Activated CD4-positive, alpha-beta T cell treated with anti-CD3 and anti-CD28 coated beads, Interleukin-2, Interleukin-4, amounts not matched to agents 100 ng/mL and 50 ng/mL, durations not matched to agents 16 hours and 8 hours (primary cell): ENCODE results near the gene ZNF213.
A peak's percentile ranks its signal among the peaks of the same experiment; 100 is the strongest.
"Not testable (repeated sequence)": the region's sequence is repeated elsewhere in the genome, so short reads cannot be mapped to it uniquely, and the experiment has no call there.

Source experiments
- DNase-seq: peaks from one replicate; pipeline ENCODE4 v3.0.0-alpha.2; 2020; ENCODE audit warnings: low spot score

ZNF213 gene

DNA sequence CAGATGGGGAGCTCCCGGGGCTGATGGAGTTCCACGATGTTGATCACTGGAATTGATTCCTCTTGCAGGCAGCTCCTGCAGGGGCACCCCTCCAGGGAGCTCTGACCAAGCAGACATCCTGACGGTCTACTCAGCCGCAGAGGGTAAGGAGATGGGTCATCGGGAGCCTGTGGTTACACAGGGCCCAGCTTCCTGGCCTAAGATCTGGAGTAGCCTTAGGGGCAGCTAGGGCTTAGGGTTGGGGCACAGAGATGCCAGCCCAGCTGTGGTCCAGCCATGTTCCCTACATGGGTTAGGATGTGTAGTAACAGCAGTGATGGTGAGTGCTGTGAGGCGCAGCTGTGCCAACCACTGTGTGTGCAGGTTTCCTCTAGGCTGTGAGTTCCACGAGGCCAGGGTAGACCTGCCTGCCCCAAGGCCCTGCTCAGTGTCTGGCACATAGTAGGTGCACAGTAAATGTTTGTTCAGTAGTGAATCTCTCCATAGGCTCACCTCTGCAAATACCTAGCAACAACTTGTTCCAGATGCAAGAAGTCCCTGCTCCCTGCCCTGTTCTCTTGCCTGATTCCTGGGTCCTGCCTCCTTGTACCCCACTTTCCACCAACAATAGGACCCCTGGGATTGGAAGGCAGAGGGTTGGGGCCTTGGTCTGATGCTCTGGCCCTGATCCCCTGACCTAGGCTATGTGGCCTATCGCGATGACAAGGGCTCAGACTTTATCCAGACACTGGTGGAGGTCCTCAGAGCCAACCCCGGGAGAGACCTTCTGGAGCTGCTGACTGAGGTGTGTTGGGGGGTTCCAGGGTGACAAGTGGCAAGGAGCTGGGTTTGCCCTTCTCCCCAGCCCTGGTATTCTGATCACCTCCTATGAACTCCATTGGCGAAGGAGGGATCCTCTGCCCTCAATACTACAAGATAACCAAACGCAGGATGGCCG is 13.7 kb downstream of the ZNF213 start:
- DNase-seq: no peak

DNA sequence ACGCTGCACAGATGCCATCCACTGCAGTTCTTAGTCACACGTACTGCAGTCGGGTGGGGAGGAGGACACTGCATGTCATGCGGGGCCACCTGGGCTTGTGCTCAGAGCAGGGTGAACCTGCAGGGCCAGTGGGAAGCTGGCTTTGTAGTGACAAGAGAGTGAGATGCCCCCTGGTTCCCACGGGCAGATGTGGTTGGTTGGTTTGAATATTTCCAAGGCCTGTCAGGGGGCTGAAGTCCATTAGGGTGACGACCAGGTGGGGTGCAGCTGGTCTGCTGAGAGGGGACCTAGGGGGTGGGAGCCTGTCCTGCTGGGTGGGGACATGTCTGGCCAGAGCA is 14.3 kb downstream of the ZNF213 start:
- DNase-seq: no peak

DNA sequence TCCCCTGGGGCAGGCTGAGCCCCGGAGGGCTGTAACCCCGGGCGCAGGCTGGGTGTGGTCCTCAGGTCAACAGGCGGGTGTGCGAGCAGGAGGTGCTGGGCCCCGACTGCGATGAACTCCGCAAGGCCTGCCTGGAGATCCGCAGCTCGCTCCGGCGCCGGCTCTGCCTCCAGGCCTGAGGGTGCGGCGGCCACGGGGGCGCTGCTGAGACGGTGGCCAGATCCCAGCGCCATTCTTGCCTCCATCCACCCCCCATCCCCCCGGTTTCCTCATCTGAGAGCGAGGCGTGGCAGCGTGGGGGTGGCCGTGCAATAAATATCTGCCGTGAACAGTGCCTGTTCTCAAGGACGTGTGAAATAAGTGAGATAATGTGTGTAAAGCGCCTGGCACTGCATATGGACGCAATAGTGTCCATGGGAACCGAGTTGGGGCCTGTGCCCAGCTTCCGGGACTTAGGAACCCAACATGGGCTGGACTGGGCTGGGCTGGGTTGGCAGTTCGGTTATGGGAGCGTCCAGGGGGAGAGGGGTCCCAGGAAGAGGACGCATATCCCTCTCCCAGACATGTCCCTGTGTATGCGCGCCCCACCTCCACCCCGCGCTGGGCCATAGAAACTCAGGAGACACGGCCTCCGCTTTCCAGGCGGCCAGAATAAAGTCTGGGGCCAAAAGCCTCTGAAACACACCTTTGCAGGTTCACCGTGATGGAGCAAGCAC is 15.0 kb downstream of the ZNF213 start:
- DNase-seq: peak; percentile 54

DNA sequence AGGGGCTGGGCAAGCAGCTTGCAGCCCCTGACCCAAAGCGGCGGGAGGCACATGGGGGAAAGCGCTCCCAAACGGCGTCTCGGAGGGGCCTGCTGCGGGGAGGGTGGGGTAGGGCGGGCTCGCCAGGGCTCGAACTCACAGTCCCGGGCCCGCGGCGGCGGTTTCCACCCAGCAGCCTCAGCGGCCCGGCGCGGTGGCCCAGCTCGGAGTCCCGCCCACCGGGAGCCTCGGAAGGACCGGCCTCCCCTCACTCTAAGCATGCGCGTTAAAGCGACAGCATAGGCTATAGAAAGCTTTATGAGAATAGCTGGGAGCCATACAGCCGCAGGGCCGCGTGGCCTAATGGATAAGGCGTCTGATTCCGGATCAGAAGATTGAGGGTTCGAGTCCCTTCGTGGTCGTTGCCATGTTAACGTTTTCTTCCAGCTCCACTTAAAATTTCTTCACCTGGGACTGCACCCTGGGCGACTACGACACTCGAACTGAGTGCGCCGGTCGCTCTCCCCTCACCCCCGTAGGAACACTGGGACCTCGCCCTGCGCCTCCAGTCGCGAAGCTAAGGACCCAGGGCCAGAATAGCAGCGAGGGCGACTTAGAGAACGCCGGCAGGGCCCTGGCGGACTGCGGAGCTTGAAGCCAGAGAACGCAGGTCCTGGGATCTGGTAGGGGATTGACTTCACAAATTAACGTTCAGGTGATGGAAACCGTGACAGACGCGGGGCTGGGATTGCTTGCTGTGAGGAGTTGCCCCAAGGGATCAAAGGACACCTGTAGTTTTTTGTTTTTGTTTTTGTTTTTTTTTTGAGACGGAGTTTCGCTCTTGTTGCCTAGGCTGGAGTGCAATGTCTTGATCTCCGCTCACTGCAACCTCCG is 15.8 kb downstream of the ZNF213 start:
- peak; percentile 99 for DNase-seq

DNA sequence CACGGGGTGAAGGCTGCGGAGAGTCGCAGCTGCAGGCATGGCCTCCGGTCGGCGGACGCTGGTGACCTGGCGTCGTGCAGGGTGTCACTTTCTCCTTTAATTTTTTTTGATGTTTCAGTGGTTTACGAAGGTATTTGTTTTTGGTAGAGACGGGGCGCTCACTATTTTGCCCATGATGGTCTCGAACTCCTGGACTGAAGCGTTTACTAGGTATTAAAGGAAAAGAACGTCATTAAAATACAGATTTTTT is 17.1 kb downstream of the ZNF213 start:
- peak; percentile 33 for DNase-seq

DNA sequence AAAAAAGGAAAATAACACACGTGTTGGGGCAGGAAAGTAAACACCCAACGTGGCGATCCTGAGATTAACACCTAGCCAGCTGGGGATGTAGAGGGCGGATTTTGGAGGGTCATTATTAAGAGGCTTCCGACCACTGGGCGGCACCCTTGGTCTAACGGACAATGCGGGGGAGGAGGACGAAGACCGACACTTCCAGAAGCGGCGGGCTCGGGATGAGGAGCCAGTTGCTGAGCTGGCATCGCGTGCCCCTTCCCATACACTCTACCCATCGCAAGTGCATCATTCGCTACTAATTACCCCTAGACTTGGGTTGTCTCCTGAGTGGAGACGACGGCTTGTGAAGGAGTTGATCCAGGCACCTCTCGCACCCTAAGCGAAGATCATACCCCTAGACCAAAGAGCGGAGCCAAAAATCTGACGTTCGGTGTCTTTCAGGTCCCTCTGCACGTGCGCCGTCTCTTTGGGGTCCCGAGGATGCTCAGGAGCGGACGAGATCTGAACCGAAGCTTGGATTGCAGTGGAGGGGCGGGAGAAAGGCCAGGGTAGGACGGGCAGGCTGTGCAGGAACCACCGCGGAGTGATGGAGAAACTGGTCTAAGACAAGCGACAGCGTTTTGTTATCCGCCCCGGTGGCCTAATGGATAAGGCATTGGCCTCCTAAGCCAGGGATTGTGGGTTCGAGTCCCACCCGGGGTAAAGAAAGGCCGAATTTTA is 17.6 kb downstream of the ZNF213 start:
- DNase-seq: peak; percentile 96

DNA sequence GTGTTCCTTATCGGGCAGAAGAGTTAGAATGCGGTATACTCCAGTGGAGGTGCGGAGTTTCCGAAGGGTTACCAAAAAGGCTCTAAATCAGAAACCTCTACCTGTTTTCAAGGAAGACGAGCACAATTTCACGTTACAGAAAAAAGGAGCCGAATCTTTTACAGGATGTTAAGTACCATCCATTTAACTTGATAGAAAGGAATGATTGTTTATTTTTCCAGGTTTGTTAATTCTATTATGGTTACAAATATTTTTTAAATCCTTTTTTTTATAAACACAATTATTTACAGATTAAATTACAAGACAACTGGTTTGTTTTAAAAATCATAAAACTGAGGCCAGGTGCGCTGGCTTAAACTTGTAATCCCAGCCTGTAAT is 18.2 kb downstream of the ZNF213 start:
- no peak for DNase-seq

DNA sequence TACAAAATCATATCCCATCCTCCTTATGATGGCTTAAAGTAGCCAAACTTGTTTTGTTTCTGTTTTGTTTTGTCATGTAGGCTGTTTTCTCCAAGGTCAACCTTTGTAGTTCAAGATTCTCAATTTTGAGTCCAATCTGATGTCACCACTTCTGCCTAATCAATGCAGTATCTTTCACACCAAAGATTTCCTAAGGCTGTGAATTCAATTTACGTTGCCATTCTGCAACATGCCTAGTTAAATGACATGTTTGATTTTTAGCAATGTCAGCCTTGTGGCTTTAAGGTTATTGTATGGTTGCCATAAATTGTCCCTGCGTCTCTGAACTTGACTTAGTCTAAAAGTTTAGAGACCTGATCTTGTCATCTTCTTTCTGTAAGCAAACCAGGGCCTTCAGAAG is 20.4 kb downstream of the ZNF213 start:
- no peak for DNase-seq

DNA sequence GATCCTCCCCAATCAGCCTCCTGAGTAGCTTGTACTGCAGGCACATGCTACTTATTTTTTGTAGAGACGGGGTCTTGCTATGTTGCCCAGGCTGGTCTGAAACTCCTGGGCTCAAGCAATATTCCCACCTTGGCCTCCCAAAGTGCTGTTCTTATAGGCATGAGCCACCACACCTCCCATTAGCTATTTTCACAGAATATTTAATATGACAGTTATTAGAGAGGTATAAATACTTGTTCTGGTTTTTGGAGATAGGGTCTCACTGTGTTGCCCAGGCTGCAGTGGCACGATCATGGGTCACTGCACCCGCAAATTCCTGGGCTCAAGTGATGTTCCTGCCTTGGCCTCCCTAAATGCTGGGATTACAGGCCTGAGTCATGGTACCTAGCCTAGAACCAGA is 21.1 kb downstream of the ZNF213 start:
- no peak for DNase-seq

DNA sequence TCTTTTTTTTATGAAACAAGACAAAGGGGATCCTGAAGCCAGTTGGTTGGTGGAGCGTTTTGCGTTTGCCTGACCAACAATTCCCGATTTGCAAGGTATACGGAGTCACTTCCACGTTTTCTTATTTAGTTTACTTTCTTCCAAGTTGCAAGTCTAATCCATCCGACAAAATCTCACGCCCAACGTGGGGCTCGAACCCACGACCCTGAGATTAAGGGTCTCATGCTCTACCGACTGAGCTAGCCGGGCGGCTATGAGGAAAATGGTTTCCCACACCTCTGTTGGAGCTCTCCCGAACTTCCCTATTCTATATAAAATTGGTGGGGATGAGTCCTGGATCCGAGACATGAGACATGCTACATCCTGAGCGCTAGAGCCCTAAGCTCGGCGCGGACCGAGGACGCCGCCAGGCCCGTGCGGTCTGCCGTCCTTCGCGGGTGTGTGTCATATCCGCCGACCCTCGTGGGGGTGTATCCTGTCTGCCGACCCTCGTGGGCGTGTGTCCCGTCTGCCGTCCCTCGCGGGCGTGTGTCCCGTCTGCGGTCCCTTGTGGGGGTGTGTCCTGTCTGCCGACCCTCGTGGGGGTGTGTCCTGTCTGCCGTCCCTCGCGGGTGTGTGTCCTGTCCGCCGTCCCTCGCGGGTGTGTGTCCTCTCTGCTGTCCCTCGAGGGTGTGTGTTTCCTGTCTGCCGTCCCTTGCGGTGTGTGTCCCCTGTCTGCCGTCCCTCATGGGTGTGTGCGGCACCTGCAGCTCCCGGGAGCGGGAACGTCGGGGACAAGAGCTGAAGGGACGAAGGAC is 22.6 kb downstream of the ZNF213 start:
- DNase-seq: peak; percentile 88

DNA sequence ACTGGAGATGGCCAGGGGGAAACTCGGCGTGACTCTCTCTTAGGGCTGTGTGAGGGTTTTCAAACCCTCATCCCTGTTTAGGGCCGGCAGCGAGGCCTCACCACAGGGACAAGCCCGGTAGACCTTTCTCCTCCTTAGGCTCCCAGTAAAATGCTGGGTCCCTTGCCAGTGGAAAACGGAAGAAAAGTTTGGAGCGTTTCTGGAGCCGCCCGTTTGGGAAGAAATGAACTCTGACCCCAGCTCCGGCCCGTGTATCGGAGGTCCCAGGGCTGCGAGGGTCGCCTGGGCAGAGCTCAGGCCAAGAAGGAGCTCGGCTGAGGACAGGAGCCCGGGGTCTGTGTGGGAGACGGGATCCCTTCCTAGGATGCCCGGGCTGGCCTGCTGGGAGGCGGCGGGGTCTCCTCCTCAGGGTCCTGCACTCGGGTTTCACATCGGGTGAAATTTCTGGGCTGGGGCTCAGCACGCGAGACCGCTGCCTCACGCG is 23.2 kb downstream of the ZNF213 start:
- no peak for DNase-seq

DNA sequence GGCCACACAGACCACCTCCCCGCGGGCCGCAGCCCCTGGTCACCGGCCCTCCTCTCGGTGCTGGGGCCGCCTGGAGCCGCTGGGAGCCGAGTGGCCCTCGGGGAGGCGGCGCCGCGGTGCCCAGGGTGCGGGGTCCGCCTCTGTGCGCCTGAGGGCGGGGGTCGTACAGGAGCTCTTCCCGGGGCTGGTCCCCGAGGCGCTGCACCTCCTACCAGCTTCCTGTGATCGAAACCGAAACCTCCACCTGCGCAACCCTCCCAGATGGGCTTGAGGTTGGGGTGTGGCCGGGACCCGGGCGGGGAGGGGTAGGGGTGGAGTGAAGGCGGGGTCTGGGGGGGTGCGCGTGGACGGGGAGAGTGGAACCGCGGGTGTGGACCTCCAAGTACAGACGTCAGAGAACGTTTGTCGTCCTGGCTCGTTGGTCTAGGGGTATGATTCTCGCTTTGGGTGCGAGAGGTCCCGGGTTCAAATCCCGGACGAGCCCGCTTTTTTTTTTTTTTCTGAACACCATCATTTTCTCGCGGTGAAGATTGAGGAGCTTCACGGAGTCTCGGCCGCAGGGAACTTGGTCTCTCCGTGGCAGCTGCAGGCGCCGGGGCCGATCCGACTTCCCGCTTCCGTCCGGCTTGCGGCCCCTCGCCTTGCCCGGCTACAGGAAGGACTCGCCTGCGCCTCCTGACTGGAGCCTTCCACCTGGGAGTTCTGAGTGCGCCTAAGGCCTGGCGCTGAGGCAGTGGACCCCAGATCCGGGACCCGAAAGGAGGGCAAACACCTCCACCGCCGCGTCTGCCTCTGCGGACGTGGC is 23.9 kb downstream of the ZNF213 start:
- peak; percentile 91 for DNase-seq

DNA sequence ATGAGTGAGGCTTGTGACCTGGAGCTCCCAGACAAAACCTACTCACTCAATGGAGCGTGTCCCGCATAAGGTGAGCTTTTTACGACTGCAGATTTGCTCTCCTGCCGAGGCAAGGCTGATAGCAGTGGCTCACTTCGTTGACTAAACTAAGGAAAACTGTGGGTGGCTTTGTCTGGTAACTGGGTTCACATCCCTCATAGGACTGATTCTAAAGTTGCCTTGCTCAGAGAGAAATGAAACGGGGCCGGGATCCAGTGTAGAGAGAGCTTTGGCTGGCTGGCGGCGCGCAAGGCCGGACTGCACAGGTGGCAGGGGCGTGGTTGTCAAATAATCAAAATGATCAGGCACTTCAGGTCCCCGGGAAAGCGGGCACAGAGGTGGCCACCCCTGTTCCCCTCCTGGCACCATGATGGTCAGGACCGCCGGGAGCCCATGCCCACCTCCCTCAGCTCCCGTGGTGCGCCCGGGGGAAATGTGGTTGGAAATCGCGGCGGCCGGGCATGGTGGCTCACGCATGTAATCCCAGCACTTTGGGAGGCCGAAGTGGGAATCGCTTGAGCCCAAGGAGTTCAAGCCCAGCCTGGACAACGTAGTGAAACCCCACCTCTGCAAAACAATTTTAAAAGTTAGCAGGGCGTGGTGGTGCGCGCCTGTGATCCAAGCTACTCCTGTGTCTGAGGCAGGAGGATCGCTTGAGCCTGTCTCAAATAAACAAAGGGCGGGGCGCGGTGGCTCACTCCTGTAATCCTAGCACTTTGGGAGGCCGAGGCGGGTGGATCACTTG is 26.6 kb downstream of the ZNF213 start:
- DNase-seq: no peak

DNA sequence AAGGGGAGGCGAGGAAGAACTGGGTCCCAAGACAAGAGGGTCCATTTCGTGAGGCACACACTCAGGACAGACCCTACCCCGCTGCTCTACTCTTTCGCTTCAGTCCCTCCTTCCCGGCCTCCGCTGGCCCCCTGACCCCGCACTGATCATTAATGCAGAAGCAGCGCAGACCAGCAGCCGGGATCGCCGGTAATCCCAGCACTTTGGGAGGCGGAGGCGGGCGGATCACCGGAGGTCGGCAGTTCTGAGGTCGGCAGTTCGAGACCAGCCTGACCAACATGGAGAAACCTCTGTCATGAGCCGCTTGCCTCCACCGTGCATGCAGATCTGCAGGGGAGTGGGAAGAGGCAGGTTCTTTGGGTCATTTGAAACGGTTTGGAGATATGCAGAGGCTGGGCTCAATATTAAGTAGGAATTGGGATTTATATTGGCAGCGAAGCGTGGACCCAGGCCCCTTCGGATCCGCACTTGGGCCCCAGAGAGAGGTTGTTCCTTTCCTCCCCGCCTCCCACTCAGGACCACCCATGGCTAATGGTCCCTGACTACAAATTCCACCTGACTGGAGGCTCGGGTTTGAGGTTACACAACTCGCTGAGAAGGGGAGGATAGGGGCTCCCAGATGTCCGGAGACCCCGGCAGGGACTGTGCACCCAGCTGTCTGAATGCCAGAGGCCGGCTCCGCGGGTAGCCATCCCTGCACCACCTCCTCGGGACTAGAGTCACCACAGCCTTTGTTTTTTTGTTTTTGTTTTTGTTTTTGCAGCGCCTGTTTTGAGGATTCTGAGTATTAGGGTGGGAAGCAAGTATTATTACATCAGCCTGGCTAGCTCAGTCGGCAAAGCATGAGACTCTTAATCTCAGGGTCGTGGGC is 29.5 kb downstream of the ZNF213 start:
- DNase-seq: no peak

DNA sequence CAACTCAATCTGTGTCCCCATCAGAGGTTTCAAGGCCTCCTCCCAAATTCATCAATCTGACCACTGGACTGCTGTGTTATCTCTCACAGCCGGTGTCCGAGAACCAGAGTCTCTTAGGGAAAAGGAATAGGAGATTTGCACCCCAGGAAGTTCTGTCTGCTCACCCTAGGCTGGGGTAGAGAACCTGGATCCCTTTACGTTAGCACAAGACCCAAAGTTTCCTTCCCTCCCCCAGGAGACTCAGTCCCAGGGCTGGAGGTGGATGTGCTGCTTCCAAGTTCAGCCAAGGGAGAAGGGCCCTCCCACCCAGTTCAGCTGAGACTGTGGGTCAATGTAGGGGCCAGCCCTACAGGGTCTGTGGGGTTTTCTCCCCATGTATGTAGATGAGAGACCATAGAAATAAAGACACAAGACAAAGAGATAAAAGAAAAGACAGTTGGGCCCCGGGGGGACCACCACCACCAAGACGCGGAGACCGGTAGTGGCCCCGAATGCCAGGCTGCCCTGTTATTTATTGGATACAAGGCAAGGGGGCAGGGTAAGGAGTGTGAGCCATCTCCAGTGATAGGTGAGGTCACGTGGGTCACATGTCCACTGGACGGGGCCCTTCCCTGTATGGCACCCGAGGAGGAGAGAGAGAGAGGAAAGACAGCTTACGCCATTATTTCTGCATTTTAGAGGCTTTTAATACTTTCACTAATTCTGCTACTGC is 30.4 kb downstream of the ZNF213 start:
- DNase-seq: no peak

DNA sequence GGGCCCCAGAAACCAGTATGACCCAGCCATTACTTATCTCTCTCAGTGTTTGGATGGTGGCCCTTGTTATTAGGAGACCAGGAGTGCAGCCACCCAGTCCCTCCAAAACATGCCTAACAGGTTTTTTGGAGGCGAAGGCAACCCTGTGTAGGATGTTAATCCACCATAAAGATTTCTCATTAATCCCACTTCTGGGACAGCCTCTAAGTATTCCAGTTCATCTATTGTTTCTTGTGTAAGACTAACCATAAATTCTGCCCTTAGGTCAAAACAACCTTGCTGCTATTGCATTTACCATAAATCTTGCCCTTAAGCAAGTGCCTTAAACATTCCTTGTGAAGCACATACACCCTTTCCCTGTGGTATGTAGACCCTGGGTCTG is 31.7 kb downstream of the ZNF213 start:
- no peak for DNase-seq

DNA sequence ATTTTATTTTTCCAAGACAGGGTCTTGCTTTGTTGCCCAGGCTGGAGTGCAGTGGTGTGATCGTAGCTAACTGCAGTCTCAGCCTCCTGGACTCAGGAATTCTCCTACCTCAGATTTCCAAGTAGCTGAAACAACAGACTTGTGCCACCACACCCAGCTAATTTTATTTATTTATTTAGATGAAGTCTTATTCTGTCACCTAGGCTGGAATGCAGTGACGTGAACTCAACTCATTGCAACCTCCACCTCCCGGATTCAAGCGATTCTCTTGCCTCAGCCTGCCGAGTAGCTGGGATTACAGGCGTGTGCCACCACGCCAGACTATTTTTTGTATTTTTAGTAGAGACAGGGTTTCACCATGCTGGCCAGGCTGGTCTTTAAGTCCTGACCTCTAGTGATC is 33.9 kb downstream of the ZNF213 start:
- not testable (repeated sequence) for DNase-seq
